ENCODE measurements around the gene RABGEF1.
"Not testable (repeated sequence)": the region's sequence is repeated elsewhere in the genome, so short reads cannot be mapped to it uniquely, and the experiment has no call there.

The RABGEF1 gene

DNA sequence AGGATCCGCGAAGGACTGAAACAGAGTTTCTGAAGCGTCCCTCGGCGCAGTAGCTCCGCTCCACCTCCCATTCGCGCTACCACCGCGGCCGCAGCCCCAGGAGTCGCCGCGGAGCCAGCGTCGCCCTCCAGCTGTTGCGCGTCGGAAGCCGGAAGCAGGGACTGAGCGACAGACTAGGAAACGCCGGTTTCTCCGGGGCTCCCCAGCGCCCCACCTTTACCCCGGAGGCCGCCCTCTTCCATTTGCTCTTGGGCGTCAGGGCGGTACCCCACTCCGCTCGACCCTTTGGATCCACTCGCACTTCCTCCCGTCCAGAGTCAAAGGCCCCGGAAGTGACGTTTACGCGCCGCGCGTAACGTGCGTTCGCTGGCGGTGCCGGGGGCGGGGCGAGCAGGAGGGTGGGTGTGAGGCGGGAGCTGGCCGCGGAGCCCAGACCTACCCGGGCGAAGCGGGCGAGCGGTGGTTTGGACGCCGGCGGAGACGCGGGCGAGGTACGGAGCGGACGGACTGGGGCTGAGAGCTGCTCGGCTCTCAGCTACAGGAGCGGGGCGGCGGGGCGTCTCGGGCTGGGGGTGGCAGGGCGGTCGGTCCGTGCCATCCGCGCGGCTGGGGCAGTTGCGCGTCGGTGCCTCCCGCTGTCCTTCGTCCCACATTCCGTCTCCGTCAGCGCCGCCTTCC lies at the start of gene RABGEF1:
Gene RABGEF1 (plus strand): TSS at position 432 of the 678 bp plus-strand sequence. CDS start 31,167 bp downstream, outside the sequence.
- peaks cover 8% of the 10 kb centered on the region for H3K36me3 ChIP-seq (ENCODE audit: control insufficient read depth, insufficient read depth, low read length)
- H3K4me1 ChIP-seq (ENCODE audit: control insufficient read depth, insufficient read depth, low read length): no peaks in the 10 kb centered on the region
- peak within 1 kb of the TSS; percentile 85 for H3K27ac ChIP-seq (ENCODE audit: low read depth, low read length)
- peak within 1 kb of the TSS; percentile 69 for H3K4me3 ChIP-seq (ENCODE audit: low read depth, low read length)
- H3K9me3 ChIP-seq (ENCODE audit: control insufficient read depth, insufficient read depth, low read length): peaks cover 4% of the 10 kb centered on the region
- H3K9ac ChIP-seq (ENCODE audit: low read depth, low read length): peak within 1 kb of the TSS; percentile 81
- no peaks in the 10 kb centered on the region for H3K27me3 ChIP-seq (ENCODE audit: control insufficient read depth, insufficient read depth, low read length)

GRCh38 chr7:66693331-66693730 lies 47.2 kb upstream of the RABGEF1 start:
- H3K4me3 ChIP-seq (ENCODE audit: low read depth, low read length): no peak overlapping the region
- no peaks in the 10 kb centered on the region for H3K27me3 ChIP-seq (ENCODE audit: control insufficient read depth, insufficient read depth, low read length)
- no peaks in the 10 kb centered on the region for H3K4me1 ChIP-seq (ENCODE audit: control insufficient read depth, insufficient read depth, low read length)
- no peak overlapping the region for H3K27ac ChIP-seq (ENCODE audit: low read depth, low read length)
- no peaks in the 10 kb centered on the region for H3K9me3 ChIP-seq (ENCODE audit: control insufficient read depth, insufficient read depth, low read length)
- no peak overlapping the region for H3K9ac ChIP-seq (ENCODE audit: low read depth, low read length)
- H3K36me3 ChIP-seq (ENCODE audit: control insufficient read depth, insufficient read depth, low read length): no peaks in the 10 kb centered on the region

DNA sequence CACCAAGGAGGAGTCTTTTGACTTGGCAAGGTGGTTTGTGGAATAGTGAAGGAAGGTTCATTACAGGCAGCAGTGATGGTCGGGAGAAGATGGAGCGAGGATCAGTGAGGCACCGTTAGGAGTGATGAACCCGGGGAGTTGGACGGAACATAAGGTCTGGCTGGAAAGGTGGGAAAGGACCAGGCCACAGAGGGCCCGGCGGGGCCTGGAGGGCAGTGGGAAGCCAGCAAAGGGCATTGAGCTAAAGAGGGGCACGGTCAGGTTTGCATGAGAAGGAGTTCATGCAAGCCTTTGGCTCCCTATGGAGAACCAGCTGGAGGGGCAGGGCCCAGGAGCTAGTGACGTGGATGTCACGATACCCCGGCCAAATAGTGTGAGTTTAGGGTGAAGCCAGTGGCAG lies 46.2 kb upstream of the RABGEF1 start:
- H3K36me3 ChIP-seq (ENCODE audit: control insufficient read depth, insufficient read depth, low read length): no peaks in the 10 kb centered on the region
- no peak overlapping the region for H3K9ac ChIP-seq (ENCODE audit: low read depth, low read length)
- H3K27ac ChIP-seq (ENCODE audit: low read depth, low read length): no peak overlapping the region
- H3K4me3 ChIP-seq (ENCODE audit: low read depth, low read length): no peak overlapping the region
- no peaks in the 10 kb centered on the region for H3K4me1 ChIP-seq (ENCODE audit: control insufficient read depth, insufficient read depth, low read length)
- H3K27me3 ChIP-seq (ENCODE audit: control insufficient read depth, insufficient read depth, low read length): no peaks in the 10 kb centered on the region
- no peaks in the 10 kb centered on the region for H3K9me3 ChIP-seq (ENCODE audit: control insufficient read depth, insufficient read depth, low read length)

DNA sequence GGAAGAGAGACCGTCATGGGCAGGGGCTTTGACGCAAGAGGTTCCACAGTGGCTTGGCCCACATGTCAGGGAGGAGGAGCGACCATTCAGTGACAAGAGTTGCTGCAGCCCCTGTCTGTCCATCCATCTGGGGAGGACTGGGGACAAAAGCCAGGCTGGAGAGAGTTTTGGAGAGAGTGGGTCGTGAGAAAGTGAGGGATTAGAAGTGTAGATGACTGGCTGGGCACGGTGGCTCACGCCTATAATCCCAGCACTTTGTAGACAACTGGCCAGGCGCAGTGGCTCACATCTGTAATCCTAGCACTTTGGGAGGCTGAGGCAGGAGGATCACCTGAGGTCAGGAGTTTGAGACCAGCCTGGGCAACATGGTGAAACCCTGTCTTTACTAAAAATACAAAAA lies 45.1 kb upstream of the RABGEF1 start:
- H3K4me3 ChIP-seq (ENCODE audit: low read depth, low read length); H3K9ac ChIP-seq (ENCODE audit: low read depth, low read length); H3K4me1 ChIP-seq (ENCODE audit: control insufficient read depth, insufficient read depth, low read length); H3K9me3 ChIP-seq (ENCODE audit: control insufficient read depth, insufficient read depth, low read length); H3K36me3 ChIP-seq (ENCODE audit: control insufficient read depth, insufficient read depth, low read length); H3K27me3 ChIP-seq (ENCODE audit: control insufficient read depth, insufficient read depth, low read length); H3K27ac ChIP-seq (ENCODE audit: low read depth, low read length): not testable (repeated sequence)

DNA sequence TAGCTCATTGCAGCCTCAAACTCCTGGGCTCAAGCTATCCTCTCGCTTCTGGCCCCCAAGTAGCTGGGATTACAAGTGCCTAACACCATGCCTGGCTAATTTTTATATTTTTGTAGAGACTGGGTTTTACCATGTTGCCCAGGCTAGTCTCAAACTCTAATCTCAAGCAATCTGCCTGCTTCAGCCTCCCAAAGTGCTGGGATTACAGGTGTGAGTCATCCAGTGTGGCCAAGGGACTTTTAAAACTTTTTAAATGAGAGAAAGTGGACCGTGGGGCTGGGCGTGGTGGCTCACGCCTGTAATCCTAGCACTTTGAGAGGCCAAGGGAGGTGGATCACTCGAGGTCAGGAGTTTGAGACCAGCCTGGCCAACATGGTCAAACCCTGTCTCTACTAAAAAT lies 44.4 kb upstream of the RABGEF1 start:
- H3K4me3 ChIP-seq (ENCODE audit: low read depth, low read length); H3K36me3 ChIP-seq (ENCODE audit: control insufficient read depth, insufficient read depth, low read length); H3K9me3 ChIP-seq (ENCODE audit: control insufficient read depth, insufficient read depth, low read length); H3K9ac ChIP-seq (ENCODE audit: low read depth, low read length); H3K27ac ChIP-seq (ENCODE audit: low read depth, low read length); H3K4me1 ChIP-seq (ENCODE audit: control insufficient read depth, insufficient read depth, low read length); H3K27me3 ChIP-seq (ENCODE audit: control insufficient read depth, insufficient read depth, low read length): not testable (repeated sequence)

- no peak overlapping the region for H3K4me3 ChIP-seq (ENCODE audit: low read depth, low read length)
- H3K4me1 ChIP-seq (ENCODE audit: control insufficient read depth, insufficient read depth, low read length): peaks cover 3% of the 10 kb centered on the region; the same call in 1 of the 2 replicates
- no peak overlapping the region for H3K27ac ChIP-seq (ENCODE audit: low read depth, low read length)
- H3K36me3 ChIP-seq (ENCODE audit: control insufficient read depth, insufficient read depth, low read length): no peaks in the 10 kb centered on the region
- no peak overlapping the region for H3K9ac ChIP-seq (ENCODE audit: low read depth, low read length)
- H3K27me3 ChIP-seq (ENCODE audit: control insufficient read depth, insufficient read depth, low read length): no peaks in the 10 kb centered on the region
- H3K9me3 ChIP-seq (ENCODE audit: control insufficient read depth, insufficient read depth, low read length): no peaks in the 10 kb centered on the region
Measured at GRCh38 chr7:66696774-66697191, 43.8 kb upstream of the RABGEF1 start.

- Histone ChIP-seq H3K36me3 (ENCODE audit: control insufficient read depth, insufficient read depth, low read length) (no peaks in the 10 kb centered on the region), H3K4me1 (ENCODE audit: control insufficient read depth, insufficient read depth, low read length) (peaks cover 3% of the 10 kb centered on the region; the same call in 1 of the 2 replicates), H3K9ac (ENCODE audit: low read depth, low read length) (no peak overlapping the region), H3K27ac (ENCODE audit: low read depth, low read length) (no peak overlapping the region), H3K27me3 (ENCODE audit: control insufficient read depth, insufficient read depth, low read length) (no peaks in the 10 kb centered on the region), H3K9me3 (ENCODE audit: control insufficient read depth, insufficient read depth, low read length) (no peaks in the 10 kb centered on the region), H3K4me3 (ENCODE audit: low read depth, low read length) (no peak overlapping the region)
Measured at GRCh38 chr7:66697449-66698438, 42.8 kb upstream of the RABGEF1 start.

DNA sequence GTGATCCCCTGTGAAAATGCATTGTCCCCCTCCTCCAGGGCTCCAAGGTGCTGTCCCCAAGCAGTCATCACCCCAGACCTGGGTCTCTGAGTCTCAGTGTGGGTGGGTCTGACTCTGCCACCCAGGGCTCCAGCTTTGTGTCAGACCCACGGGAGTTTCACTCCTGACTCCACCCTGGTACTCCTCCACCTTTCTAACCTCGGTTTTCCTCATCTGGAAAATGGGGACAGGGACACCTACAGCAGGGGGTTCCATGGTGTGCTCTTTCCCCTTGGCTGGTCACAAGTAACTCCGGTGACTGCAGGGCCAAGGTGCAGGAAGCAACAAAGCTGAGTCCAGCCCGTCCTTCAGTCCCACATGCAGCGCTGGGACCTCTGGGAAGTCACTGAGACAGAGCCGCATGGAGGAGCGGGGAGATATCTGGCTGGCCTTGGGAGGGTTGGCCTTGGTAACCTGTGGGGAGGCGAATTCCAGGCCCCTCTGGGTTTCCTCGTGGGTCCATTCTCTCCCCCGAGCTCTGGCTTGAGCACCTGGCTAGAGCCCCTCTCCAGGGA lies 41.8 kb upstream of the RABGEF1 start:
- Histone ChIP-seq H3K4me1 (ENCODE audit: control insufficient read depth, insufficient read depth, low read length) (peaks cover 3% of the 10 kb centered on the region; the same call in 1 of the 2 replicates), H3K9me3 (ENCODE audit: control insufficient read depth, insufficient read depth, low read length) (no peaks in the 10 kb centered on the region), H3K36me3 (ENCODE audit: control insufficient read depth, insufficient read depth, low read length) (no peaks in the 10 kb centered on the region), H3K27ac (ENCODE audit: low read depth, low read length) (no peak overlapping the region), H3K27me3 (ENCODE audit: control insufficient read depth, insufficient read depth, low read length) (no peaks in the 10 kb centered on the region), H3K4me3 (ENCODE audit: low read depth, low read length) (no peak overlapping the region), H3K9ac (ENCODE audit: low read depth, low read length) (no peak overlapping the region)

DNA sequence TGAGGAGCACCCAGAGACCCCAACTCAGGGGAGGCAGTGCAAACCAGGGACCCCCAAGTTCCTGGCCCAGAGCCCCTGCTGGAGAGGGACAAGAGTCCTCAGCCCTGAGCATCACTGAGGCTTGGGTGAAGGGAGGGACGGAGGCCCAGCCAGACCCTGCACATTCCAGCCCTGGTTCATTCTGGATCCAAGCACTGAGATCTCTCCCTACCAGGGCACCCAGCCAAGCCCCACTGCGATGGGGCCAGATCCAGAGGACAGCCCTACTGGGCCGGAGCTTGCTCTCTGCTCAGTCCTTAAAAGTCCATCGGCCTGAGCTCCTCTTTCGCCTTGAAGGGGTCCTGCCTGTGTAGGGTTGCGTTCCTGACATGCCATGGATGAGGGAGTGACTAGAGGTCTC lies 40.5 kb upstream of the RABGEF1 start:
- no peaks in the 10 kb centered on the region for H3K36me3 ChIP-seq (ENCODE audit: control insufficient read depth, insufficient read depth, low read length)
- no peak overlapping the region for H3K27ac ChIP-seq (ENCODE audit: low read depth, low read length)
- H3K4me1 ChIP-seq (ENCODE audit: control insufficient read depth, insufficient read depth, low read length): peaks cover 3% of the 10 kb centered on the region; the same call in 1 of the 2 replicates
- no peak overlapping the region for H3K4me3 ChIP-seq (ENCODE audit: low read depth, low read length)
- H3K9ac ChIP-seq (ENCODE audit: low read depth, low read length): no peak overlapping the region
- H3K9me3 ChIP-seq (ENCODE audit: control insufficient read depth, insufficient read depth, low read length): no peaks in the 10 kb centered on the region
- no peaks in the 10 kb centered on the region for H3K27me3 ChIP-seq (ENCODE audit: control insufficient read depth, insufficient read depth, low read length)

DNA sequence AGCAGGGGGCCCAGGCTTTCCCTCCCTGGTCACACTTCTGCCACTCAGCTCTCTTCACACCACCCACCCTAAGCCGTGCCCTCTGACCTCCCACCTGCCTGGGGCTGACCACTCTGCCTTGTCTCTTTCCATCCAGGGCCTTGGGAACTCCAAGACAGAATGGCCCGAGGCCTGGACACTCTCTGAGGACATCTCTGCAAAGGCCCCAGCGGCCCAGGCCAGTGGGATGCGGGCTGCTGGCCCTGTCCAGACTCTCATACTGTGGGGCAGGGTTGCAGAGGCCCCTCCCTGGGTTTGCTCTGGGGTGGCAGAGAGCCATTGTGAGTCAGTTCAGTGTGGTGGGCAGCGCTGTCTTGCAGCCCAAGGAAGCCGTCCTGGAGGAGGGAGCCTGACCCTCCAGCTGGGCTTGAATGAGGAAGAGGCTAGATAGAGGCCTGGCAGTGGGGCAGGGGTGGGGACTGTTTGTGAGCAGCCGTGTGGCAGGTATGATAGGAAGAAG lies 39.9 kb upstream of the RABGEF1 start:
- Histone ChIP-seq H3K4me1 (ENCODE audit: control insufficient read depth, insufficient read depth, low read length) (peaks cover 3% of the 10 kb centered on the region; the same call in 1 of the 2 replicates), H3K4me3 (ENCODE audit: low read depth, low read length) (no peak overlapping the region), H3K9me3 (ENCODE audit: control insufficient read depth, insufficient read depth, low read length) (no peaks in the 10 kb centered on the region), H3K36me3 (ENCODE audit: control insufficient read depth, insufficient read depth, low read length) (no peaks in the 10 kb centered on the region), H3K27ac (ENCODE audit: low read depth, low read length) (no peak overlapping the region), H3K9ac (ENCODE audit: low read depth, low read length) (no peak overlapping the region), H3K27me3 (ENCODE audit: control insufficient read depth, insufficient read depth, low read length) (no peaks in the 10 kb centered on the region)
